HepG2 (cell line): ENCODE data around the gene GLTPD2. TPM values are rescaled to one million over a fixed set of nuclear protein-coding genes. Genes with fewer than 3 reads are reported as not detected.
A peak's percentile ranks its signal among the peaks of the same experiment; 100 is the strongest.

Source experiments
- FOXC1 ChIP-seq: sonication (generic); formaldehyde crosslinking; IDR thresholded peaks from 2 replicates; pipeline ENCODE4 v1.8.0; 2022; ENCODE audit warnings: mild to moderate bottlenecking, missing genetic modification reagents, borderline replicate concordance
- GFI1 ChIP-seq: sonication (generic); formaldehyde crosslinking; IDR thresholded peaks from 2 replicates; pipeline ENCODE4 v1.5.0; 2020; ENCODE audit warnings: missing genetic modification reagents, mild to moderate bottlenecking, borderline replicate concordance
- HNRNPLL ChIP-seq: fragments of 200-400 bp; formaldehyde crosslinking; IDR thresholded peaks from 2 replicates; pipeline ENCODE4 v1.6.1; 2017; ENCODE audit warnings: mild to moderate bottlenecking, low read depth, low read length; ENCODE audit not compliant: poor library complexity, severe bottlenecking
- MBNL3 ChIP-seq: fragments of 250-450 bp; sonication (Bioruptor Pico); conservative IDR thresholded peaks from 2 replicates; pipeline ENCODE4 v1.8.0; 2022; ENCODE audit warnings: mild to moderate bottlenecking, inconsistent platforms
- NFATC3 ChIP-seq: sonication (generic); formaldehyde crosslinking; IDR thresholded peaks from 2 replicates; pipeline ENCODE4 v1.5.1; 2020; ENCODE audit warnings: mild to moderate bottlenecking, missing genetic modification reagents
- SIX1 ChIP-seq: sonication (generic); formaldehyde crosslinking; IDR thresholded peaks from 2 replicates; pipeline ENCODE4 v1.4.0; 2020; ENCODE audit warnings: missing genetic modification reagents, borderline replicate concordance
- SNAI1 ChIP-seq: sonication (generic); formaldehyde crosslinking; IDR thresholded peaks from 2 replicates; pipeline ENCODE4 v1.5.0; 2020; ENCODE audit warnings: mild to moderate bottlenecking, missing genetic modification reagents, borderline replicate concordance
- SP2 ChIP-seq: sonication (generic); formaldehyde crosslinking; IDR thresholded peaks from 2 replicates; pipeline ENCODE4 v1.5.1; 2020; ENCODE audit warnings: mild to moderate bottlenecking, missing genetic modification reagents
- TSC22D2 ChIP-seq: sonication (generic); formaldehyde crosslinking; IDR thresholded peaks from 2 replicates; pipeline ENCODE4 v1.5.1; 2020; ENCODE audit warnings: missing genetic modification reagents, mild to moderate bottlenecking, borderline replicate concordance
- ZBTB26 ChIP-seq: IDR thresholded peaks from 2 replicates; pipeline ENCODE4 v1.6.1; 2016; ENCODE audit warnings: missing compliant biosample characterization, missing genetic modification reagents, borderline replicate concordance
- ZMAT5 ChIP-seq: sonication (generic); formaldehyde crosslinking; IDR thresholded peaks from 2 replicates; pipeline ENCODE4 v1.5.0; 2020; ENCODE audit warnings: mild to moderate bottlenecking, low read depth, missing genetic modification reagents, borderline replicate concordance
- ZNF101 ChIP-seq: sonication (generic); formaldehyde crosslinking; IDR thresholded peaks from 2 replicates; pipeline ENCODE4 v1.4.0; 2020; ENCODE audit warnings: mild to moderate bottlenecking, low read depth, missing genetic modification reagents, borderline replicate concordance
- ZNF124 ChIP-seq: sonication (generic); formaldehyde crosslinking; IDR thresholded peaks from 2 replicates; pipeline ENCODE4 v1.4.0; 2020; ENCODE audit warnings: missing genetic modification reagents
- ZNF20 ChIP-seq: sonication (generic); formaldehyde crosslinking; IDR thresholded peaks from 2 replicates; pipeline ENCODE4 v1.4.0; 2020; ENCODE audit warnings: mild to moderate bottlenecking, moderate library complexity, missing genetic modification reagents
- ZNF281 ChIP-seq: sonication (generic); formaldehyde crosslinking; IDR thresholded peaks from 2 replicates; pipeline ENCODE4 v1.4.0; 2020; ENCODE audit warnings: missing genetic modification reagents, borderline replicate concordance
- ZNF337 ChIP-seq: sonication (generic); formaldehyde crosslinking; IDR thresholded peaks from 2 replicates; pipeline ENCODE4 v1.5.1; 2020; ENCODE audit warnings: missing genetic modification reagents, low read depth, mild to moderate bottlenecking, borderline replicate concordance
- ZNF33B ChIP-seq: sonication (generic); formaldehyde crosslinking; IDR thresholded peaks from 2 replicates; pipeline ENCODE4 v1.5.1; 2020; ENCODE audit warnings: mild to moderate bottlenecking, missing genetic modification reagents
- ZNF556 ChIP-seq: sonication (generic); formaldehyde crosslinking; IDR thresholded peaks from 2 replicates; pipeline ENCODE4 v1.4.0; 2020; ENCODE audit warnings: mild to moderate bottlenecking, missing genetic modification reagents, borderline replicate concordance
- ZNF580 ChIP-seq: IDR thresholded peaks from 2 replicates; pipeline ENCODE4 v1.6.1; 2016; ENCODE audit warnings: low read depth, borderline replicate concordance
- ZNF770 ChIP-seq: sonication (generic); formaldehyde crosslinking; IDR thresholded peaks from 2 replicates; pipeline ENCODE4 v1.5.0; 2020; ENCODE audit warnings: mild to moderate bottlenecking, missing genetic modification reagents
- ZNF781 ChIP-seq: sonication (generic); formaldehyde crosslinking; IDR thresholded peaks from 2 replicates; pipeline ENCODE4 v1.5.1; 2020; ENCODE audit warnings: borderline replicate concordance, mild to moderate bottlenecking, missing genetic modification reagents; ENCODE audit errors: not compliant biosample characterization
- polyA plus RNA-seq, 8 experiments: library from polyadenylated mRNA; depleted of rRNA in 3 of 8; stranded (reverse) in 7 of 8; unstranded in 1 of 8; fragments of >200 nt; fragmentation: Illumina TruSeq in 4 of 8; extraction: Trizol in 4 of 8; gene quantifications; 2 replicates each; pipeline versions ENCODE4 v1.2.1 to v1.2.3, GENCODE V29; 2011 to 2016; ENCODE audit warnings: low read depth in 4 of 8, missing spikeins in 1 of 8, mixed read lengths in 1 of 8; ENCODE audit not compliant: insufficient read depth in 1 of 8
- total RNA-seq, 5 experiments: library from RNA; depleted of rRNA; stranded (reverse); fragments of >200 nt; fragmentation: Illumina TruSeq; extraction: Trizol; gene quantifications; 2 replicates each; pipeline ENCODE4 v1.2.3, GENCODE V29; 2016; ENCODE audit warnings: low read depth in 1 of 5

The GLTPD2 gene
- total and polyA plus RNA-seq, 2 of the 13 experiments (the other 11 are each of a cell fraction or from before 2014, with no cell fraction given), result 7.5 to 12.9 TPM

DNA sequence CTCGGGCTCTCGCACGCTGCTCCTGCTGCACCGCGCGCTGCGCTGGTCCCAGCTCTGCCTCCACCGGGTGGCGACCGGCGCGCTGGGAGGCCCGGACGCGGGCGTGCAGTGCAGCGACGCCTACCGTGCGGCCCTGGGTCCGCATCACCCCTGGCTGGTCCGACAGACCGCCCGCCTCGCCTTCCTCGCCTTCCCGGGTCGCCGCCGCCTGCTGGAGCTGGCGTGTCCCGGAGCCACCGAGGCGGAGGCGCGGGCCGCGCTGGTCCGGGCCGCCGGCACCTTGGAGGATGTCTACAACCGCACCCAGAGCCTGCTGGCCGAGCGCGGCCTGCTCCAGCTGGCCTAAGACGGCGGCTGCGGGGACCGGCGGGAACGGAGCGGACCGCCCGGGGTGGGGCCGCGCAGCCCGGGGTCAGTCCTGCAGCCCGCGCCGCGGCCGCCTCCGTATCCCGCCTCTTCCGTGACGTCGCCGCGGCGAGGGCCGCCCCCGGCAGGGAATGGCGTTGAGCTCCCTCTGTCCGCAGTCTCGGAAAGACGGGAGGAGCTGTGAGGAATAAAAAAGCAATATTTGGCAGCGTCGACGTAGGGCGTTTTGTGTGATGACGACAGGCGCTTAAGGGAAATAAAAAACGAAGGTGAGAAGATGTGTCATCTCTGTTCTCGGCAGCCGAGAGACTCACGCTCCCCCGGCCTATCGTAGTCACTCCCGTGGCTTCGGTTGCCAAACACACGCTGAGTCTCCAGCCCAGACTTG lies 1.4 kb downstream of the GLTPD2 start (continued):
- no peak; the same call in 1 of the 2 replicates for TF ChIP-seq ZNF281 (CRISPR knock-in tag)
- no peak for TF ChIP-seq NFATC3 (CRISPR knock-in tag)
- peak; percentile 22; the same call in 1 of the 2 replicates for TF ChIP-seq GFI1 (CRISPR knock-in tag)
- no peak for TF ChIP-seq TSC22D2 (CRISPR knock-in tag)
- TF ChIP-seq ZMAT5, result no peak
- TF ChIP-seq ZNF33B, result no peak
- TF ChIP-seq ZNF556, result peak; percentile 61
- no peak for TF ChIP-seq ZNF781 (CRISPR knock-in tag)
- TF ChIP-seq ZNF101 (CRISPR knock-in tag), result no peak
- peak; percentile 60; the same call in 1 of the 2 replicates for TF ChIP-seq SP2
- TF ChIP-seq SNAI1 (CRISPR knock-in tag), result no peak
- TF ChIP-seq ZBTB26 (CRISPR knock-in tag), result no peak
- no peak for TF ChIP-seq SIX1 (CRISPR knock-in tag)
- no peak for TF ChIP-seq ZNF20 (CRISPR knock-in tag)
- peak; percentile 37 for TF ChIP-seq HNRNPLL
- no peak for TF ChIP-seq ZNF124 (CRISPR knock-in tag)
- TF ChIP-seq FOXC1, result peak; percentile 26; the same call in 1 of the 2 replicates
- TF ChIP-seq MBNL3 (CRISPR knock-in tag), result no peak
- TF ChIP-seq ZNF337, result no peak
- no peak for TF ChIP-seq ZNF580
- peak; percentile 88 for TF ChIP-seq ZNF770 (CRISPR knock-in tag)
